ENCODE data around the gene FAM32A.

The FAM32A gene

DNA sequence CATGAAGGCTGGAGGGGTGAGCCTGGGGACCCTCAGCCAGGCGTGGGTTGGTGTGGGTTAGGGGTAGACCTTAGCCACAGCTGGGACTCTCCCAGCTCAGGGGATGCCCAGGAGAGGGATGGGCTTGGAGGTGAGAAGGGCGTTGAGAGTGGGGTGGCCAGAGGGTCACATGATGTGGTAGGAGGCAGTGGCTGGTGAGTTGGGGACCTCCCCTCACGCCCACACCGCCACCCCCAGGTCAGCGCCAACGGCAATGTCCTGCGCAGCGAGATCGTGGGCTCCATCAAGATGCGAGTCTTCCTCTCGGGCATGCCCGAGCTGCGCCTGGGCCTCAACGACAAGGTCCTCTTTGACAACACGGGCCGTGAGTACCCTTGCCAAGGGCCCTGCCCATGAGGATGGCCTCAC is 41.0 kb downstream of the FAM32A start:
- DNase-seq, result no peak

DNA sequence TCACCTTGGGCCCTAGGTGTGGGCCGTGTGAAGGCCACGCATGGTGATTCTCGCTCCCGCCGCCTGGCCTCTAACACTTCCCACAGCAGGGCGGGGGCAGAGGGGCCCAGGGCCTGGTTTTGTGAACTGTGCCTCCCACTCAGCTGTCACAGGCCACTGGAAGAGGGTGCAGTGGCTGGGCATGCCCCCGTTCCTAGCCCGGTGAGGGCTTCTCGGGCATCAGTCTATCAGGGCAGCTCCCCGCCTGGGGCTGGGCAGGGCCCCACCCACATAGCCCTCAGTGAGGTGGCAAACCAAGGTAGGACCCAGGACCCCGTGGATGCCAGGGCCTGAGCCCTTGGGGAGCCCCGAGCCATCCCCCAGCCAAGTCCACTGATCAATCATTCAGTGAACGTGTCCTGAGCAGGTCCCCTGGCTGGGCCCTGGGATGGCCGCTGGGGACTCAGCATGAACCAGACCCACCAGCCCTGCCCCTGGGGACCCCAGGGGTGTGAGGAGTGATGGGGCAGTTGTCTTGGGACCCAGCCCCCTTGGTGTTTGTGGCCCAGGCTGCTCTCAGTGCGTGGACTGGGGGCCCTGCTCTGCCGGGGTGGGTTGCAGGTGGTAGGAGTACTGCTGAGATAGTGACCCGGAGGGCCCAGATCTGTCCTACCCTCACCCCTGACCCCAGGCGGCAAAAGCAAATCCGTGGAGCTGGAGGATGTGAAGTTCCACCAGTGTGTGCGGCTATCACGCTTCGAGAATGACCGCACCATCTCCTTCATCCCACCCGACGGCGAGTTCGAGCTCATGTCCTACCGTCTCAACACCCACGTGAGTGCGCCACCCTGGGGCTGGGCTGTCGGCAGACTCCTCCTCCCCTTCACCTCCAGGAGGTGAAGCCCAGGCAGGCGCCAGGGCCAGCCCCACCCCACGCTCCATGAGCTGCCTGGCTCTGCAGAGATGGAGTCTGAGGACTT is 41.9 kb downstream of the FAM32A start:
- no peak for DNase-seq

DNA sequence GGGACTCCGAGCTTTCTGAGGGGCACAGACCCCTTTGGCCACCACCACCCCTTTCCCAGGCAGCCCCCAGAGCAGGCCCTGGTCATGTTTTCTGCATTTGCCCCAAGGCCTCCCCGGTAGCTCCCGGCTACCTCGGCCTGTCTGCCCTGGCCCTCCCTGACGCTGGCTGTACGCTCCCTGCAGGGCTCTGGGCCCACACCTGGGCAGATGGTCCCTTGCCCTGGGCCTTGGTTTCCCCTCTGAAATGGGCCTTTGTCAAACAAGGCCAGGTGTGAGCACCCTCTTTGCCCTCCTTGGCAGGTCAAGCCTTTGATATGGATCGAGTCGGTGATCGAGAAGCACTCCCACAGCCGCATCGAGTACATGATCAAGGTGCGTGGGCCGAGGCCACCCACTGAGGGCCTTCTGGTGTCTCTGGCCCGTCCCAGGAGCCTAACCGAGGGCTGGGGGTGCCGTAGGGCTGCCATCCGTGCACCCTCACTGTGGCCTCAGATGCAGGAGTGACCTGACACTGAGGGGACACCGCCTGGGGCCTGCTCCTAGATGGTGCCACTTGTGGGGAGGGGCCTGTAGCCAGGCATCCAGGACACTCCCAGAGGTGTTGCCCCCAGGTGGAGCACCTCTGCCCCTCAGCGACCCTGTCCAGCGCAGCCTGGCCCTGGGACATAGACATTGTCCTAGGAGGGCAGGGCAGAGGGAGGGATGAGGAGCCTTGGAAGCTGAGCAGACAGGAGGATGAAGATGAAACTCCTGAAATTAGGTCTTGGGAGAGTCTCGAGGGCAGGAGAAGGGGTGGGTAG is 42.8 kb downstream of the FAM32A start:
- DNase-seq, result no peak

DNA sequence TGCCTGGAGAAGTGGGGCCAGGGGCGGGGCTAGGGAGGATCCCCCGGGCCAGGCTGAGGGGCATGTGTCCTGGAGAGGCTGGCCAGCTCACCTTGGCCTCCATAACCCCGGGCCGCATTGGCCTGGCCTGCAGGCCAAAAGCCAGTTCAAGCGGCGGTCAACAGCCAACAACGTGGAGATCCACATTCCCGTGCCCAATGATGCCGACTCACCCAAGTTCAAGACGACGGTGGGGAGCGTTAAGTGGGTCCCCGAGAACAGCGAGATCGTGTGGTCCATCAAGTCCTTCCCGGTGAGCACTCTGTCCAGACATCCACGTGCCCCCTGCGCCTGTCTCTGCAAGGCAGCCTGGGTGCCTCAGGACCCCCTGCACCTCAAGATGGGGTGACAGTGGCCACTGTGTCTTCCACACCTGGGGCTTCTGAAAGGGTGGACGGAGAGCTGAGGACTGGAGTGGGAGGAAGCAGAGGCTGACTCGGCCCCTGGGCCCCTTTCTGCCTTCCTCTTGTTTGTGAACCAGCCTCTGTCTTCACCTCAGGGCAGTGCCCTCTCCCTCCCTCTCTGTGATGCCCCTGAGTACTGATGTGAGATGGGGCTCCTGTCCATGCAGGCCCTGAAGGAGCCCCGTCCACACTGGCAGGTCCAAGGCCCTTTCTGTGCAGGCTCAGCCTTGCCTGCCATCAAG is 43.6 kb downstream of the FAM32A start:
- DNase-seq, result no peak

DNA sequence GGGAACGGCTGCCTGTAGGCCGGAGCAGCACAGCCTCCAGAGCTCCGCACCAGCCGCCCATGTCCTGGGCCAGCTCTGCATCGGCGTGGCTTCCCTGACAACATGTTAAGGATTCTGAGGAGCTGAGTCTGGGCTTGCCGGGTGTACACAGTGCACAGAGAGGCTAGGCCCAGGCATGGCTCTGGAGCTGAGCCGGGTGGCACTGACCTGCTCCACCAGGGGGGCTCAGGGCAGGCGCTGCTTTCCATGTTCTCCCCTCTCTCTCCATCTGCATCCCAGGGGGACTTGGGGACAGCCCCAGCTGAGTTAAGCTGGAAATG is 44.1 kb downstream of the FAM32A start:
- DNase-seq, result no peak

- no peak for DNase-seq
Observed at GRCh38 chr19:16232127-16232526, 46.9 kb downstream of the FAM32A start.

DNA sequence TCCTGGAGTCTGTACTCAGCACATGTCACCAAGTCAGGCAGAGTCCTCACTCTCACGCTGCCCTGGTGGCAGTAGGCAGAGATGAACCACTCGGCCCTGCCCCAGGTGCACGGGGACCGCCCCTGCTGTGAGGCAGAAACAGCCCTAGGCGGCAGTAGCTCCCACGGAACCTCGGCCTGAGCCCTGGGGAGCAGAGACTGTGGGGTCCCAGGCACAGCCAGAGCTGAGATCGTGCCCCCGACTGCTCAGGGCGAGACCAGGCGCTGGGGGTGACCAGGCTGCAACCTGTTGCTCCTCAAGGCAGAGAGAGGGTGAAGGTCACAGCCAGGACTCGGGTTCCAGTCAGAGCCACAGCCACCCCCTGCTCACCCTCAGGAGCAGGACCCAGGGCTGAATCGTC is 47.4 kb downstream of the FAM32A start:
- no peak for DNase-seq

GRCh38 chr19:16233081-16233776 is 48.0 kb downstream of the FAM32A start:
- DNase-seq, result no peak

- DNase-seq, result no peak
Observed at GRCh38 chr19:16233836-16234551, 48.8 kb downstream of the FAM32A start.

DNA sequence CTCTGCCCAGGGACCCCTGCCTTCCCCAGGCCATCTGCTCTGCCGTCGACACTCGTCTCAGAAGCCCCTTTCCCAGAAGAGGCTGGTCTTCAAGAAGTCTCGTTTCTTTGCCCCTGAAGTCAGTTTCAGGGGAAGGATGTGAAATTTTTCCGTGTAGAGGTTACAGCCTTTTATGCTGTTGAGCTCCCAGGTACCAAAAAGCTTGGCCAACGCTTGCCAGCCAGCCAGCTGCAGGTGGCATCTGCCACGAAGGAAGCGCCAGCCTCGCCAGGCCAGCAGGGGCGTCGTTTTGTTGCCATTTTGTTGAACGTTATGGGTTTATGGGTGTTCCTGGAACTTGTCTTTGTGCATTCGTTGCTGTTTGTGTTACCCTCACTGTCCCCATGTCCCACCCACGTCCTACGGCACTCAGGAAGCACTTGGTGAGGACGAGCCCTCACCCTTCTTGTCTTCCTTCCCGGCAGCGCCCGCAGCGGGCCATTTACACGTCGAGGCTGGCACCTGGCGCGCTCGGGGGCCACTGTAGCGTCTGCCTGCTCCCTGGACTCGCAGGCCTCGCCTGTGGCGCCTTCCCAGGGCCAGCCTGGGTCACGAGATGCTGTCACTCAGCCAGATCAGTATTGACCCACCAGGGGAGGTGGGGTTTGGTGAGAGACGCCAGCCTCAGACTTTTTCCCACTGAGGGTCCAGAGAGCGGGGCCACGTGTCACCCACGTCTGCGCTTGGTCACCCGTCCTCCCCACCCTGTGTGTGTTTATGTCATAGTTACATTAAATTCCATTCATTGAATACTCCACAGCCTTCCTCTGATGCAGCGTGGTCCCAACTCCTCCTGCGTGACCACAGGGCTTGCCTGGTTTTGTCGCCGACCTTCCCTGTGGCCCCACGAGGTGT is 49.6 kb downstream of the FAM32A start:
- DNase-seq, result no peak

- DNase-seq, result no peak
Observed at GRCh38 chr19:16235811-16236652, 50.8 kb downstream of the FAM32A start.
